CD4-positive, alpha-beta memory T cell (primary cell): ENCODE data around the gene CAB39L. TPM values are rescaled to one million over a fixed set of nuclear protein-coding genes. Genes with fewer than 3 reads are reported as not detected.

Experiments
- CTCF ChIA-PET: fragments of 350-600 bp; sonication (Branson Sonifier 250); formaldehyde crosslinking; loops from one replicate; lab custom pipeline; 2021; ENCODE audit warnings: inconsistent platforms; ENCODE audit not compliant: partially characterized antibody; lab: Charles Lee
- POLR2A ChIA-PET: fragments of 350-600 bp; sonication (Branson Sonifier 250); formaldehyde crosslinking; loops from one replicate; lab custom pipeline; 2021; ENCODE audit not compliant: partially characterized antibody; lab: Charles Lee
- DNase-seq, 5 donors: peaks; one replicate each; pipeline versions ENCODE4 v3.0.0 to v3.0.0-alpha.2; 2020 to 2022; ENCODE audit warnings: mixed read lengths in 1 of 5
- H3K27ac ChIP-seq: one replicate; pipeline ENCODE4 v1.7.0; 2013; ENCODE audit warnings: low read depth, low read length
- H3K27me3 ChIP-seq: 2 replicates; pipeline ENCODE4 v1.7.0; 2013; ENCODE audit warnings: mild to moderate bottlenecking, low read length, moderate library complexity; ENCODE audit not compliant: insufficient read depth
- H3K36me3 ChIP-seq: 2 replicates; pipeline ENCODE4 v1.7.0; 2013; ENCODE audit warnings: mild to moderate bottlenecking, low read length, moderate library complexity; ENCODE audit not compliant: insufficient read depth
- H3K4me1 ChIP-seq: 2 replicates; pipeline ENCODE4 v1.7.0; 2013; ENCODE audit warnings: mild to moderate bottlenecking, low read length, moderate library complexity; ENCODE audit not compliant: insufficient read depth
- H3K4me3 ChIP-seq, 2 donors: one replicate each; pipeline ENCODE4 v1.7.0; 2013; ENCODE audit warnings: low read length in 2 of 2, mild to moderate bottlenecking in 1 of 2
- H3K9me3 ChIP-seq, 2 donors: one replicate each; pipeline ENCODE4 v1.7.0; 2013; ENCODE audit warnings: low read length in 2 of 2, control low read depth in 1 of 2; ENCODE audit not compliant: control insufficient read depth in 1 of 2
- H3K27ac Mint-ChIP-seq, 7 donors: one replicate each; pipeline ENCODE4 v1.8.0; 2020 to 2021; ENCODE audit warnings: mixed read lengths in 7 of 7, mild to moderate bottlenecking in 6 of 7, inconsistent platforms in 3 of 7, moderate library complexity in 3 of 7
- H3K27me3 Mint-ChIP-seq, 2 donors: one replicate each; pipeline ENCODE4 v1.8.0; 2020 to 2021; ENCODE audit warnings: mixed read lengths in 2 of 2
- H3K36me3 Mint-ChIP-seq, 2 donors: one replicate each; pipeline ENCODE4 v1.8.0; 2020 to 2021; ENCODE audit warnings: mixed read lengths in 2 of 2, inconsistent platforms in 1 of 2, mild to moderate bottlenecking in 1 of 2
- H3K4me1 Mint-ChIP-seq, 4 donors: one replicate each; pipeline ENCODE4 v1.8.0; 2020 to 2021; ENCODE audit warnings: mixed read lengths in 4 of 4, mild to moderate bottlenecking in 1 of 4
- H3K4me3 Mint-ChIP-seq, 8 donors: one replicate each; pipeline ENCODE4 v1.8.0; 2020 to 2021; ENCODE audit warnings: mixed read lengths in 8 of 8, mild to moderate bottlenecking in 7 of 8, moderate library complexity in 6 of 8, inconsistent platforms in 3 of 8
- H3K9me3 Mint-ChIP-seq, 8 donors: one replicate each; pipeline ENCODE4 v1.8.0; 2020 to 2021; ENCODE audit warnings: mixed read lengths in 8 of 8, mild to moderate bottlenecking in 5 of 8, inconsistent platforms in 3 of 8, moderate library complexity in 1 of 8
- intact Hi-C: fragments of 100-400 bp; cut with micrococcal nuclease; formaldehyde crosslinking; loops from one replicate; pipeline ENCODE4 v1.15.1; 2023
- polyA plus RNA-seq, 2 donors: library from polyadenylated mRNA; unstranded; fragments of 300-500 nt; fragmentation: Illumina TruSeq; gene quantifications; one replicate each; pipeline ENCODE4 v1.2.3, GENCODE V29; 2021
- total RNA-seq, 2 experiments: library from RNA; stranded (reverse); gene quantifications; one replicate each; pipeline ENCODE4 v1.2.3, GENCODE V29; 2021

The CAB39L gene
- total and polyA plus RNA-seq, 4 experiments from 2014 or later, result 4.1 to 7.7 (median 6.1) TPM

GRCh38 chr13:49418206-49418605 is 25.7 kb downstream of the CAB39L start:
- intact Hi-C loops, result no loop called here

GRCh38 chr13:49417161-49417560 is 26.7 kb downstream of the CAB39L start:
- Mint-ChIP-seq H3K27ac (no peak overlapping the region), H3K36me3 (peaks cover 0 to 8% of the 10 kb centered on the region in 2 donors), H3K4me3 (no peak overlapping the region), H3K27me3 (peaks cover 0 to 2% of the 10 kb centered on the region in 2 donors), H3K4me1 (no peaks in the 10 kb centered on the region), H3K9me3 (no peaks in the 10 kb centered on the region)
- Histone ChIP-seq H3K4me1 (no peaks in the 10 kb centered on the region), H3K27ac (no peak overlapping the region), H3K9me3 (no peaks in the 10 kb centered on the region), H3K27me3 (no peaks in the 10 kb centered on the region), H3K36me3 (no peaks in the 10 kb centered on the region), H3K4me3 (no peak overlapping the region)
- DNase-seq, result no peak
- intact Hi-C loops, result no loop called here
- ChIA-PET POLR2A (no interaction called here), CTCF (interaction anchor here (0.8 kb wide), 1 partner anchor 29 kb away, joined by 3 read pairs; no protein-coding TSS in a partner anchor)

More at GRCh38 chr13:49418206-49418605, 25.7 kb downstream of the CAB39L start:
- H3K27ac ChIP-seq, result no peak overlapping the region
- H3K4me3 ChIP-seq, result no peak overlapping the region
- no peak for DNase-seq
- H3K36me3 Mint-ChIP-seq, result peaks cover 0 to 2% of the 10 kb centered on the region in 2 donors
- no peak overlapping the region for H3K4me3 Mint-ChIP-seq
- H3K4me1 ChIP-seq, result no peaks in the 10 kb centered on the region
- no peaks in the 10 kb centered on the region for H3K9me3 Mint-ChIP-seq
- no peaks in the 10 kb centered on the region for H3K9me3 ChIP-seq
- peaks cover 0 to 2% of the 10 kb centered on the region in 2 donors for H3K27me3 Mint-ChIP-seq
- POLR2A ChIA-PET, result no interaction called here
- no peaks in the 10 kb centered on the region for H3K27me3 ChIP-seq
- H3K4me1 Mint-ChIP-seq, result no peaks in the 10 kb centered on the region
- no peak overlapping the region for H3K27ac Mint-ChIP-seq
- H3K36me3 ChIP-seq, result no peaks in the 10 kb centered on the region
- CTCF ChIA-PET, result interaction anchor here (0.8 kb wide), 1 partner anchor 28 kb away, joined by 3 read pairs; no protein-coding TSS in a partner anchor

- no peaks in the 10 kb centered on the region for H3K9me3 ChIP-seq
- H3K27ac Mint-ChIP-seq, result no peak overlapping the region
- H3K27ac ChIP-seq, result no peak overlapping the region
- intact Hi-C loops, result no loop called here
- H3K27me3 Mint-ChIP-seq, result no peaks in the 10 kb centered on the region
- H3K36me3 ChIP-seq, result no peaks in the 10 kb centered on the region
- ChIA-PET CTCF (no interaction called here), POLR2A (no interaction called here)
- H3K36me3 Mint-ChIP-seq, result peaks cover 0 to 11% of the 10 kb centered on the region in 2 donors
- H3K9me3 Mint-ChIP-seq, result no peaks in the 10 kb centered on the region
- no peak for DNase-seq
- H3K4me3 Mint-ChIP-seq, result no peak overlapping the region
- no peak overlapping the region for H3K4me3 ChIP-seq
- no peaks in the 10 kb centered on the region for H3K27me3 ChIP-seq
- no peaks in the 10 kb centered on the region for H3K4me1 Mint-ChIP-seq
- no peaks in the 10 kb centered on the region for H3K4me1 ChIP-seq
Observed at GRCh38 chr13:49412749-49413148, 31.1 kb downstream of the CAB39L start.

GRCh38 chr13:49411353-49411752 is 32.5 kb downstream of the CAB39L start:
- Mint-ChIP-seq H3K9me3 (peaks cover 0 to 2% (median 0%) of the 10 kb centered on the region in 8 donors), H3K36me3 (peaks cover 0 to 18% of the 10 kb centered on the region in 2 donors), H3K4me3 (no peak overlapping the region), H3K4me1 (no peaks in the 10 kb centered on the region), H3K27me3 (no peaks in the 10 kb centered on the region), H3K27ac (no peak overlapping the region)
- H3K27ac ChIP-seq, result no peak overlapping the region
- DNase-seq, result no peak
- intact Hi-C loops, result no loop called here
- POLR2A ChIA-PET, result no interaction called here
- CTCF ChIA-PET, result no interaction called here
- H3K36me3 ChIP-seq, result no peaks in the 10 kb centered on the region
- H3K4me1 ChIP-seq, result no peaks in the 10 kb centered on the region
- H3K9me3 ChIP-seq, result no peaks in the 10 kb centered on the region
- H3K4me3 ChIP-seq, result no peak overlapping the region
- no peaks in the 10 kb centered on the region for H3K27me3 ChIP-seq

GRCh38 chr13:49410477-49410876 is 33.4 kb downstream of the CAB39L start:
- no peaks in the 10 kb centered on the region for H3K27me3 ChIP-seq
- H3K27ac Mint-ChIP-seq, result no peak overlapping the region
- H3K36me3 ChIP-seq, result no peaks in the 10 kb centered on the region
- H3K4me3 Mint-ChIP-seq, result no peak overlapping the region
- H3K9me3 ChIP-seq, result no peaks in the 10 kb centered on the region
- POLR2A ChIA-PET, result no interaction called here
- peaks cover 0 to 7% (median 5%) of the 10 kb centered on the region in 8 donors for H3K9me3 Mint-ChIP-seq
- no peak overlapping the region for H3K4me3 ChIP-seq
- no peaks in the 10 kb centered on the region for H3K4me1 ChIP-seq
- no peak overlapping the region for H3K27ac ChIP-seq
- no peaks in the 10 kb centered on the region for H3K27me3 Mint-ChIP-seq
- no peak for DNase-seq
- no peaks in the 10 kb centered on the region for H3K4me1 Mint-ChIP-seq
- H3K36me3 Mint-ChIP-seq, result peaks cover under 1 to 21% of the 10 kb centered on the region in 2 donors
- intact Hi-C loops, result no loop called here
- CTCF ChIA-PET, result no interaction called here

- CTCF ChIA-PET, result no interaction called here
- POLR2A ChIA-PET, result no interaction called here
- no peak overlapping the region for H3K27ac Mint-ChIP-seq
- Histone ChIP-seq H3K27ac (no peak overlapping the region), H3K9me3 (no peaks in the 10 kb centered on the region), H3K36me3 (no peaks in the 10 kb centered on the region), H3K27me3 (no peaks in the 10 kb centered on the region), H3K4me3 (no peak overlapping the region), H3K4me1 (no peaks in the 10 kb centered on the region)
- intact Hi-C loops, result no loop called here
- peaks cover under 1 to 12% (median 10%) of the 10 kb centered on the region in 8 donors for H3K9me3 Mint-ChIP-seq
- no peak overlapping the region for H3K4me3 Mint-ChIP-seq
- H3K4me1 Mint-ChIP-seq, result no peaks in the 10 kb centered on the region
- peaks cover 5 to 26% of the 10 kb centered on the region in 2 donors for H3K36me3 Mint-ChIP-seq
- H3K27me3 Mint-ChIP-seq, result no peaks in the 10 kb centered on the region
- DNase-seq, result no peak
Observed at GRCh38 chr13:49410006-49410405, 33.9 kb downstream of the CAB39L start.

GRCh38 chr13:49409008-49409407 is 34.9 kb downstream of the CAB39L start:
- H3K36me3 ChIP-seq, result no peaks in the 10 kb centered on the region
- no peaks in the 10 kb centered on the region for H3K4me1 ChIP-seq
- Mint-ChIP-seq H3K27ac (peak overlapping the region in 1 of 7 donors; percentile 44), H3K9me3 (peaks cover 3 to 22% (median 20%) of the 10 kb centered on the region in 8 donors), H3K36me3 (peaks cover 14 to 36% of the 10 kb centered on the region in 2 donors), H3K4me1 (no peaks in the 10 kb centered on the region), H3K4me3 (no peak overlapping the region), H3K27me3 (no peaks in the 10 kb centered on the region)
- H3K9me3 ChIP-seq, result peaks cover 2 to 3% of the 10 kb centered on the region in 2 donors
- intact Hi-C loops, result no loop called here
- ChIA-PET POLR2A (no interaction called here), CTCF (no interaction called here)
- H3K27ac ChIP-seq, result no peak overlapping the region
- no peaks in the 10 kb centered on the region for H3K27me3 ChIP-seq
- no peak for DNase-seq
- H3K4me3 ChIP-seq, result no peak overlapping the region
